Fibroblast of pulmonary artery (primary cell): ENCODE results near the gene TECPR2.

Experiments
- DNase-seq: peaks from one replicate; pipeline ENCODE4 v3.0.0-alpha.2; 2010; ENCODE audit warnings: low read depth
- H3K4me3 ChIP-seq: replicated peaks from 2 replicates; pipeline ENCODE4 v1.5.1; 2011; ENCODE audit warnings: low read depth, mild to moderate bottlenecking, control low read depth, low read length, moderate library complexity
- TF ChIP-seq, protein P1 (sequence below): IDR thresholded peaks from 2 replicates; pipeline ENCODE4 v1.5.1; 2011; ENCODE audit warnings: mild to moderate bottlenecking, control low read depth, low read length, inconsistent platforms; ENCODE audit errors: missing control alignments

The TECPR2 gene

DNA sequence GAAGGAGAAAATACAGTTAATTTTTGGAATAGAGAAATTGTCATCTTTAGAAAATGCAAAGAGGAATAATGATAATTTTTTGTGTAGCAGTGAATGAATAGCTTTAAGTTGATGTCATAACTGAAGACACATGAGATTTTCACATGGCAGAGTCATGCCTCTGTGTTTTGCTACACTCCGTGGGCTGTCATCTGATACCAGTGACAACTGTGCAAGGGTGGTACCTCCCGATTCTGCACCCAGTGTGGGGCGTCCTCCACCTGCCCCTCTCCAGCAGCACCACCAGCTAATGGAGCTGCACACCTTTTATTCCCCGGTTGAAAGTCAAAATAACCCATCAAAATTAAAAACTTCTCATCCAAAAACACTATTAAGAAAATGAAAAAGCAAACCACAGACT lies 99.7 kb downstream of the TECPR2 start:
- H3K4me3 ChIP-seq: no peak overlapping the region
- no peak for DNase-seq
- TF ChIP-seq, protein P1, sequence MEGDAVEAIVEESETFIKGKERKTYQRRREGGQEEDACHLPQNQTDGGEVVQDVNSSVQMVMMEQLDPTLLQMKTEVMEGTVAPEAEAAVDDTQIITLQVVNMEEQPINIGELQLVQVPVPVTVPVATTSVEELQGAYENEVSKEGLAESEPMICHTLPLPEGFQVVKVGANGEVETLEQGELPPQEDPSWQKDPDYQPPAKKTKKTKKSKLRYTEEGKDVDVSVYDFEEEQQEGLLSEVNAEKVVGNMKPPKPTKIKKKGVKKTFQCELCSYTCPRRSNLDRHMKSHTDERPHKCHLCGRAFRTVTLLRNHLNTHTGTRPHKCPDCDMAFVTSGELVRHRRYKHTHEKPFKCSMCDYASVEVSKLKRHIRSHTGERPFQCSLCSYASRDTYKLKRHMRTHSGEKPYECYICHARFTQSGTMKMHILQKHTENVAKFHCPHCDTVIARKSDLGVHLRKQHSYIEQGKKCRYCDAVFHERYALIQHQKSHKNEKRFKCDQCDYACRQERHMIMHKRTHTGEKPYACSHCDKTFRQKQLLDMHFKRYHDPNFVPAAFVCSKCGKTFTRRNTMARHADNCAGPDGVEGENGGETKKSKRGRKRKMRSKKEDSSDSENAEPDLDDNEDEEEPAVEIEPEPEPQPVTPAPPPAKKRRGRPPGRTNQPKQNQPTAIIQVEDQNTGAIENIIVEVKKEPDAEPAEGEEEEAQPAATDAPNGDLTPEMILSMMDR: no peak

DNA sequence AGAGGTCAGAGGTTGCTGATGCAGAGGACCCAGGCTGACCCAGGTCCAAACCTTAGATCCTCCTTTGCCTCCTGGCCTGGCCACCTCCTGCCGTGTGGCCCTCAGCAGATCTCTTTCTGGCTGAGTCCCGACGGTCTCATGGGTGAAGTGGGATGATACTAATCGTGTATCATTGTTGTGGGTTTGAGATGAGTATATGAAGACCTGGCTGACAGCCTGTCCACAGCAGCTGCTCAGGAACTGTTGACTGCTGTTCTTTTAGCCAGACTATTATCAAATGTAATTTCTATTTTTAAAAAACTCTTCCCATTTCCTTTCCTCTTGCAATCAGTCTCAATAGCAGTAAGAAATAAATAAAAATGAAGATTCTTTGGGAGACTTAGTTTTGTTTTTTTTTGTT lies 101.3 kb downstream of the TECPR2 start:
- no peak overlapping the region for H3K4me3 ChIP-seq
- DNase-seq: no peak
- TF ChIP-seq, protein P1: no peak

DNA sequence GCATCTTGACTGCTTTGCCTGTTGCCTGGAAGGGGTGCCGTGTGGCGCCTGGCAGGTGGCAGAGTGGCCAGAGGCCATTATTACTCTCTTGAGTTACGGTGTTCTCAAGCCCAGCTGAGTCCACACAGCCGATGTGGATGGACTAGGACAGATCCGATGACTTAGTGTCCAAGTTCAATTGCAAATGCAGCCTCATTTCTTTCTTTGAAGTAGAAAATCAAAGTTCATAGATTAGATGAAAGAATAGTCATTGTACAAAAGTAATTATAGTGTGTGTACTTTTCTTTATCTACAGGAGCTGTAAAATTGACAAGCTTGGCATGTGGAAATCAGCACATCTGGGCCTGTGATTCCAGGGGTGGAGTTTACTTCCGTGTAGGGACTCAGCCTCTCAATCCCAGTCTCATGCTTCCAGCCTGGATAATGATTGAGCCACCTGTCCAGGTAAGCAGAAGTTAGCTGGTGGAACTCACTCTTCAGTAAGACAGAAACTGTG lies 102.2 kb downstream of the TECPR2 start:
- no peak for DNase-seq
- TF ChIP-seq, protein P1: no peak
- H3K4me3 ChIP-seq: no peak overlapping the region

DNA sequence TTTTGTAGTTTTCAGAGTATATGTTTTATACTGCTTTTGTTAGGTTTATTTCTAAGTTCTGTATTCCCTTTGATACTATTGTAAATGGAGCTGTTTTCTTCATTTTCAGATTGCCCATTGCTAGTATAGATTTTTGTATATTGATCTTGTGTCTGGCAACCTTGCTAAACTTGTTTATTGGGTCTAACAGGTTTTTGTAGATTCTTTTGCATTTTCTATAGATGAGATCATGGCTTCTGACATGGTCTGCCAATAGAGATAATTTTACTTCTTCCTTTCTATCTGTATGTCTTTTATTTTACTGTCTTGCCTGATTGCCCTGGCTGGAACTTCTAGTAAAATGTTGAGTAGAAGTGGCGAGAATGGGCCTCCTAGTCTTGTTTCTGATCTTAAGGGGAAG lies 106.5 kb downstream of the TECPR2 start:
- TF ChIP-seq, protein P1: no peak
- no peak for DNase-seq
- no peak overlapping the region for H3K4me3 ChIP-seq

DNA sequence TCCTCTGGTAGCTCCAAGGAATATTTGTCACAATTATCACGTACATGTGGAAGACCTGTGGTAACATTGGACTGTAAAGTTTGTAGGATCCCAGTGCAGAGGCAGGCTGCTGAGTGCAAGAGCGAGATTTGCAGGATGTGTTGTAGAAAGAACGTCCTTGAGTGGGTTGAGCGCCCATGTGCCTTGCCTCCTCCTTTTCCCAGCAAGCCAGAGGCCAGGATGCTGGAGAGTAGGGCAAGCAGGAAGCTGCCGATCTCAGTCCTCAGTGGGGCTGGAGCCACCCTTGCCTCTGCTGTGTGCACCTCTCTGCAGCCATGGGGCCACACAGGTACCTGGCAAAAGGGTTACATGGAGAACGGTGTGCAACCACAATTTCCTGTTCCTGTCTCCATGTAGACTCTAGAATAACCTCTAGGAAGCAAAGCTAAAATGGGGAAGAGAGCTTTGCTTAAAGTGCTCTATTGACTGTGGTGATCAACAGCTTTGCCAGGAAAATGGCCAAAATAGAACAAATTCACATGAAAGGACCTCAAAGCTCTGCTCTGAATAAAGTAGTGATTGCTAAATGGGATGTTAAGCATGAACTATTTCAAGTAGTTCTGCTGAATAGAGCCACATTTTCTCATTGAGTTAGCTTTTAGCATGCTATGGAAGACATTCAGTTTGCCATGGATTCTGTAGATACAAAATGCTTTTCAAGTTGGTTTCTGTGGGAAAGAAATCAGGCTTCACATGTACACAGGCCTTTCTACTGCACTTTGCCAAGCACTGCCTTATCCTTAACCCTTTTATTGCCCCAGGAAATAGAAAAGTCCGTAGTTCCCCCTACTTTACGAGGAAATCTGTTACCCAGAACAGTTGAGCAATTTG lies 109.4 kb downstream of the TECPR2 start:
- H3K4me3 ChIP-seq: no peak overlapping the region
- no peak for DNase-seq
- TF ChIP-seq, protein P1: no peak

DNA sequence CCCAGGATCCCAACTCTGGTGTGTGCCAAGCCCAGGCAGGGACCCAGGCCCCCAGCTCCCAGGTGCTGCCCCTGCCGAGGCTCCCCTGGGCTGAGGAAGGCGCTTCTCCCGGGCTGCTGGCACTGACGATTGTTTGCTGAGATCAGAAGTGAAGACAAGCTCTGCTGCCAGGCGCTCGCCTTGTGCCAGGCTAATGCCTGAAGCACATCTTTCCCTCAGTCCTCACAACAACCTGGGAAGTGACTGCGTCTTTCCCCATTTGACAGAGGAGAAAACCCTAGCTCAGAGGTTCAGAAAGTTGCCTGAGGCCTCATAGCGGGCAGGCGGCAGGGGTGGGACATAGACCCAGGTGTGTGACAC lies 110.0 kb downstream of the TECPR2 start:
- TF ChIP-seq, protein P1: no peak
- no peak overlapping the region for H3K4me3 ChIP-seq

DNA sequence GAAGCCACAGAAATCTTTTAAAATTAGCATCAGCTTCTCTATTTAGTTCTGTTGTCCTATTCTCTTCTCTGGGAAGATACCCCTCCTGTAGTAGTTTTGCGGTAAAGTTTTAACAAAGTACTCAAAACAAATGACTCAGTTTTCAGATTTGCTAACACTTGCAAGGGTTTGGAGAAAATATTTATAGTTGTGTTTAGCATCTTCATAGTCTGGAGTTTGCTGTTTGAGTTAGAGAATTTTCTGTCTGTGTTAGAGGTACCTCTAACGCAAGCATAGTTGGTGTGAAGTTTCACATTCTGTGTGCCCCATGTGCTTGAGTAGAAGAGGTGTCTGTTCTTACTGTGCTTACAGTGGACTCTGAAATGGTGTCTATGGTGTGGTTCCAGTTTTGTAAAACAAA lies 110.8 kb downstream of the TECPR2 start:
- TF ChIP-seq, protein P1: no peak
- DNase-seq: no peak
- no peak overlapping the region for H3K4me3 ChIP-seq

More for the DNA sequence above, 110.0 kb downstream of the TECPR2 start:
- no peak for DNase-seq
